Heart right ventricle (tissue), 16 donors: Measurements from ENCODE around the gene LEKR1. TPM values are rescaled to one million over a fixed set of nuclear protein-coding genes. Genes with fewer than 3 reads are reported as not detected.

Experiments used
- ATAC-seq, 8 donors: fragments of 200-7000 bp; cut with Tn5 transposase; one replicate each; pipeline ENCODE4 v1.9.1; 2020; ENCODE audit warnings: mild to moderate bottlenecking in 8 of 8, moderate library complexity in 8 of 8, moderate number of reproducible peaks in 1 of 8
- DNase-seq, 2 donors: peaks; one replicate each; pipeline ENCODE4 v3.0.0-alpha.2; 2020
- H3K27ac ChIP-seq, 10 donors: fragments of 200-600 bp; sonication (generic) in 2 of 10; one replicate each; pipeline versions ENCODE4 v1.5.0 to v1.8.0; 2020 to 2022; ENCODE audit warnings: mild to moderate bottlenecking in 3 of 10
- H3K27me3 ChIP-seq, 7 donors: fragments of 200-600 bp; one replicate each; pipeline ENCODE4 v1.8.0; 2021 to 2022; ENCODE audit warnings: mild to moderate bottlenecking in 2 of 7
- H3K36me3 ChIP-seq, 9 donors: fragments of 200-600 bp; sonication (generic) in 1 of 9; one replicate each; pipeline versions ENCODE4 v1.5.0 to v1.8.0; 2020 to 2022; ENCODE audit warnings: mild to moderate bottlenecking in 2 of 9
- H3K4me1 ChIP-seq, 9 donors: fragments of 200-600 bp; sonication (generic) in 1 of 9; one replicate each; pipeline versions ENCODE4 v1.5.0 to v1.8.0; 2020 to 2022; ENCODE audit warnings: mild to moderate bottlenecking in 4 of 9
- H3K4me3 ChIP-seq, 10 donors: fragments of 200-600 bp; sonication (generic) in 2 of 10; one replicate each; pipeline versions ENCODE4 v1.5.0 to v1.8.0; 2020 to 2022; ENCODE audit warnings: mild to moderate bottlenecking in 7 of 10, moderate library complexity in 2 of 10
- H3K9me3 ChIP-seq, 11 donors: fragments of 200-600 bp in 10 of 11; sonication (generic) in 2 of 11; one replicate each; pipeline versions ENCODE4 v1.5.0 to v1.8.0; 2013 to 2022; ENCODE audit warnings: mild to moderate bottlenecking in 2 of 11, control low read depth in 1 of 11, moderate library complexity in 1 of 11
- WGBS, 2 donors: extraction: QIAGEN DNeasy Blood & Tissue Kit; methylation state at CpG; one replicate each; pipeline ENCODE4 v1.1.7; 2013; ENCODE audit warnings: inconsistent platforms in 1 of 2; 5-methylcytosine and 5-hydroxymethylcytosine counted together
- intact Hi-C, 10 donors: fragments of 100-400 bp; cut with DNase I; formaldehyde crosslinking; loops; one replicate each; pipeline versions ENCODE4 v1.11.1 to v1.14.2; 2022
- polyA plus RNA-seq, 2 donors: library from polyadenylated mRNA; stranded (reverse); fragments of 200-250 nt; gene quantifications; one replicate each; pipeline ENCODE4 v1.2.3, GENCODE V29; 2013
- total RNA-seq, 10 donors: library from RNA; stranded (reverse); fragmentation: NEBNext Ultra II Directional in 3 of 10; extraction: Animal tissue kit (Norgen Biotek cat#: 25700) in 3 of 10; gene quantifications; one replicate each; pipeline versions ENCODE4 v1.2.1 to v1.2.4, GENCODE V29; 2021 to 2023
- TF ChIP-seq, protein P1 (sequence below), 9 donors: fragments of 200-600 bp; sonication (generic) in 2 of 9; IDR thresholded peaks; one replicate each; pipeline versions ENCODE4 v1.5.0 to v1.8.0; 2021 to 2022; ENCODE audit warnings: antibody characterized with exemption in 9 of 9, mild to moderate bottlenecking in 5 of 9, moderate library complexity in 1 of 9
- donor health status: Arrhythmogenic right ventricular cardiomyopathy.
- donor health status: ischemic (EF 13 %, LVEDD 7.1; RV severe dilation, severe dysfunction).
- donor health status: healthy with polysubstance abuse.
- donor health status: DM: no; HTN: yes; CAD: no.
- donor health status: DM: no; HTN: no; CAD: no.
- donor health status: ischemic (EF 25% LVEDD 6.9; RV normal size, moderate dysfunction).
- donor health status: ischemic (EF 25% LVEDD 5.7; RV mildly dilated, moderate dysfunction).
- donor health status: healthy.
- donor health status: DM: yes; HTN: yes; CAD: no.
- donor health status: Ischemic cardiomyopathy.
- donor health status: ischemic (EF 35%, LVEDD 5.7; RV mildly dilated, moderate dysfunction).
- donor health status: nonischemic (EF 11% LVEDD 7.7; RV severe dilation, severe dysfunction).
- donor health status: DM: yes; HTN: yes; CAD: no.
- donor health status: PGD.
- donor health status: ischemic (EF 29% LVEDD 5.4; RV normal size, mild dysfunction).
- donor health status: nonischemic (EF 23%, LVEDD 6.1; RV moderate dilation, normal function).

The LEKR1 gene
- total and polyA plus RNA-seq, 12 donors = 0.17 to 3.0 (median 0.81) TPM

GRCh38 chr3:157059181-157059580 is 233.0 kb downstream of the LEKR1 start:
- Histone ChIP-seq H3K36me3 (no peaks in the 10 kb centered on the region), H3K4me1 (peaks cover 0 to 4% (median 0%) of the 10 kb centered on the region in 9 donors), H3K4me3 (no peak overlapping the region), H3K9me3 (no peaks in the 10 kb centered on the region), H3K27ac (no peak overlapping the region), H3K27me3 (peaks cover 0 to 3% (median 0%) of the 10 kb centered on the region in 7 donors)
- intact Hi-C loops = no loop called here
- DNase-seq = no peak
- ATAC-seq = no peak
- WGBS, 2 donors = 84 to 91% methylated on average over 1 of the region's 1 CpG
- TF ChIP-seq, protein P1, sequence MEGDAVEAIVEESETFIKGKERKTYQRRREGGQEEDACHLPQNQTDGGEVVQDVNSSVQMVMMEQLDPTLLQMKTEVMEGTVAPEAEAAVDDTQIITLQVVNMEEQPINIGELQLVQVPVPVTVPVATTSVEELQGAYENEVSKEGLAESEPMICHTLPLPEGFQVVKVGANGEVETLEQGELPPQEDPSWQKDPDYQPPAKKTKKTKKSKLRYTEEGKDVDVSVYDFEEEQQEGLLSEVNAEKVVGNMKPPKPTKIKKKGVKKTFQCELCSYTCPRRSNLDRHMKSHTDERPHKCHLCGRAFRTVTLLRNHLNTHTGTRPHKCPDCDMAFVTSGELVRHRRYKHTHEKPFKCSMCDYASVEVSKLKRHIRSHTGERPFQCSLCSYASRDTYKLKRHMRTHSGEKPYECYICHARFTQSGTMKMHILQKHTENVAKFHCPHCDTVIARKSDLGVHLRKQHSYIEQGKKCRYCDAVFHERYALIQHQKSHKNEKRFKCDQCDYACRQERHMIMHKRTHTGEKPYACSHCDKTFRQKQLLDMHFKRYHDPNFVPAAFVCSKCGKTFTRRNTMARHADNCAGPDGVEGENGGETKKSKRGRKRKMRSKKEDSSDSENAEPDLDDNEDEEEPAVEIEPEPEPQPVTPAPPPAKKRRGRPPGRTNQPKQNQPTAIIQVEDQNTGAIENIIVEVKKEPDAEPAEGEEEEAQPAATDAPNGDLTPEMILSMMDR (IDR thresholded peaks at IDR 0.05) = no peak

GRCh38 chr3:157059661-157060060 is 233.5 kb downstream of the LEKR1 start:
- Histone ChIP-seq H3K27me3 (peaks cover 0 to 3% (median 0%) of the 10 kb centered on the region in 7 donors), H3K4me3 (no peak overlapping the region), H3K4me1 (peaks cover 0 to 7% (median 0%) of the 10 kb centered on the region in 9 donors), H3K36me3 (no peaks in the 10 kb centered on the region), H3K9me3 (no peaks in the 10 kb centered on the region), H3K27ac (no peak overlapping the region)
- DNase-seq (no peak), ATAC-seq (no peak)
- intact Hi-C loops = loop anchor here in 1 of 10 donors (10.0 kb wide), 1 partner anchor 435 kb away; no protein-coding TSS in a partner anchor
- TF ChIP-seq, protein P1 (IDR thresholded peaks at IDR 0.05) = no peak

DNA sequence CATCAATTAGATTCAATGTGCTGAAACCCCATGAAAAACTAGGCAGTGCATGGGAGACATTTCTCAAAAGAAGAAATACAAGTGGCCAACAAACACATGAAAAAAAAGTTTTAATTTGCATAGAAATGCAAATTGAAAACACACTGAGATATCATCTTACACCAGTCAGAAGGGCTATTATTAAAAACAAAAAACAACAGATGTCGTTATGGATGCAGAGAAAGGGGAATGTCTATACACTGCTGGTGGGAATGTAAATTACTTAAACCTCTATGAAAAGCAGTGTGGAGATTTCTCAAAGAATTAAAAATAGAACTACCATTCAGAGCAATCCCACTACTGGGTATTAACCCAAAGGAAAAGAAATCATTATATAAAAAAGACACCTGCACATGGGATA is 235.1 kb downstream of the LEKR1 start:
- Histone ChIP-seq H3K4me3 (no peak overlapping the region), H3K27ac (no peak overlapping the region), H3K36me3 (no peaks in the 10 kb centered on the region), H3K27me3 (peaks cover 0 to 3% (median 0%) of the 10 kb centered on the region in 7 donors), H3K4me1 (peaks cover 0 to 8% (median 0%) of the 10 kb centered on the region in 9 donors), H3K9me3 (no peaks in the 10 kb centered on the region)
- TF ChIP-seq, protein P1 (IDR thresholded peaks at IDR 0.05) = no peak
- DNase-seq (no peak), ATAC-seq (no peak)
- intact Hi-C loops = loop anchor here in 1 of 10 donors (10.0 kb wide), 1 partner anchor 434 kb away; no protein-coding TSS in a partner anchor
- WGBS, 2 donors = 82 to 85% methylated on average over 1 of the region's 1 CpG

DNA sequence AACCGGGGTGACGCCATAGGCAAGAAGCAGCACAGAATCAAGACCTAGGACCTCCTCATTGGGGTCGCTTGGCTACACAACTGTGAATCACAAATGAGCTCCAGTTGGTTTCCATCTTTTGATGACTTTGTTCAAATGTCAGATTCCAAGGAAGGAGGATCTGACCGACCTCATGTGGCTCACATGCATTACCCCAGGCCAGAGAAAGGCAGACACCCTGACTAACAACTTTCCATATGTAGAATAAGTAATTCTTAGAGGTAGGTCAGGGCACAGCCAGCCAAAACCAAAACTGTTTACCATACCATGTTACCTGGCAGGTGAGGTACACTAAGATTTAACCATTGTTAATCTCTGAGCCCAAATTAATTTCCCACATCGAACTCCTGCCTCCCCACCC is 237.3 kb downstream of the LEKR1 start:
- Histone ChIP-seq H3K9me3 (no peaks in the 10 kb centered on the region), H3K36me3 (no peaks in the 10 kb centered on the region), H3K27me3 (peaks cover 0 to 3% (median 0%) of the 10 kb centered on the region in 7 donors), H3K4me3 (no peak overlapping the region), H3K27ac (no peak overlapping the region), H3K4me1 (peaks cover 0 to 11% (median 0%) of the 10 kb centered on the region in 9 donors)
- intact Hi-C loops = loop anchor here in 1 of 10 donors (10.0 kb wide), 1 partner anchor 431 kb away; no protein-coding TSS in a partner anchor
- TF ChIP-seq, protein P1 (IDR thresholded peaks at IDR 0.05) = no peak
- WGBS, 2 donors = 79 to 86% methylated on average over 5 of the region's 5 CpGs
- DNase-seq = no peak
- no peak for ATAC-seq
